GM12878 (cell line): ENCODE measurements around the gene COMT. TPM values are rescaled to one million over a fixed set of nuclear protein-coding genes. Genes with fewer than 3 reads are reported as not detected.

Experiments
- BCL11A ChIP-seq: IDR thresholded peaks from 2 replicates; pipeline ENCODE4 v1.6.1; 2011; ENCODE audit warnings: low read depth, low read length
- CHD2 ChIP-seq: IDR thresholded peaks from 2 replicates; pipeline ENCODE4 v1.6.1; 2011; ENCODE audit warnings: low read depth, low read length, improper control_type of control experiment, borderline replicate concordance
- CREM ChIP-seq: IDR thresholded peaks from 2 replicates; pipeline ENCODE4 v1.6.1; 2014; ENCODE audit warnings: antibody characterized with exemption, low read depth
- DPF2 ChIP-seq: fragments of 450-650 bp; IDR thresholded peaks from 2 replicates; pipeline ENCODE4 v1.6.1; 2017; ENCODE audit warnings: mild to moderate bottlenecking
- ETV6 ChIP-seq, 2 experiments: fragments of 450-650 bp in 1 of 2; IDR thresholded peaks in 1 of 2; conservative IDR thresholded peaks in 1 of 2; 2 replicates each; pipeline ENCODE4 v1.6.1; 2014; ENCODE audit warnings: antibody characterized with exemption in 1 of 2, borderline replicate concordance in 1 of 2, low read depth in 1 of 2, mild to moderate bottlenecking in 1 of 2, moderate library complexity in 1 of 2
- HCFC1 ChIP-seq: fragments of 150-350 bp; IDR thresholded peaks from 2 replicates; pipeline ENCODE4 v1.6.1; 2014; ENCODE audit warnings: low read length
- JUNB ChIP-seq: IDR thresholded peaks from 2 replicates; pipeline ENCODE4 v1.6.1; 2016; ENCODE audit warnings: antibody characterized with exemption, mild to moderate bottlenecking
- JUND ChIP-seq: IDR thresholded peaks from 2 replicates; pipeline ENCODE4 v1.6.1; 2012; ENCODE audit warnings: low read depth, mild to moderate bottlenecking, low read length, improper control_type of control experiment, moderate library complexity
- KLF5 ChIP-seq: fragments of 450-650 bp; IDR thresholded peaks from 2 replicates; pipeline ENCODE4 v1.6.1; 2014; ENCODE audit warnings: mild to moderate bottlenecking; ENCODE audit not compliant: partially characterized antibody
- POLR2AphosphoS5 ChIP-seq: IDR thresholded peaks from 2 replicates; pipeline ENCODE4 v1.6.1; 2011; ENCODE audit warnings: mild to moderate bottlenecking, low read length, inconsistent platforms
- POU2F2 ChIP-seq: IDR thresholded peaks from 3 replicates; pipeline ENCODE4 v1.6.1; 2011; ENCODE audit warnings: low read depth, mild to moderate bottlenecking, low read length, borderline replicate concordance
- SRF ChIP-seq, 2 experiments: IDR thresholded peaks; 2 replicates each; pipeline ENCODE4 v1.6.1; 2011; ENCODE audit warnings: low read depth in 2 of 2, low read length in 2 of 2, mild to moderate bottlenecking in 1 of 2, moderate library complexity in 1 of 2
- TCF3 ChIP-seq: IDR thresholded peaks from 2 replicates; pipeline ENCODE4 v1.6.1; 2012; ENCODE audit warnings: low read depth, mild to moderate bottlenecking, low read length, borderline replicate concordance; ENCODE audit not compliant: insufficient read depth
- YY1 ChIP-seq: IDR thresholded peaks from 2 replicates; pipeline ENCODE4 v1.6.1; 2011; ENCODE audit warnings: low read depth, mild to moderate bottlenecking, low read length
- polyA plus RNA-seq, 11 experiments: library from polyadenylated mRNA; depleted of rRNA in 4 of 11; unstranded in 6 of 11; stranded (reverse) in 5 of 11; fragments of >200 nt; fragmentation: Nextera tagmentation in 4 of 11; fragmentation: Illumina TruSeq in 1 of 11; extraction: Ambion mirVana in 4 of 11; extraction: Trizol in 1 of 11; gene quantifications; 1 replicate in 1 of 11; 2 replicates in 10 of 11; pipeline versions ENCODE4 v1.2.1 to v1.2.3, GENCODE V29; 2011 to 2016; ENCODE audit warnings: inconsistent platforms in 2 of 11, missing spikeins in 2 of 11, low read depth in 1 of 11
- total RNA-seq, 4 experiments: library from RNA; depleted of rRNA in 3 of 4; stranded (reverse); fragments of >200 nt in 3 of 4; fragmentation: Illumina TruSeq in 1 of 4; extraction: Trizol in 1 of 4; gene quantifications; 2 replicates each; pipeline versions ENCODE4 v1.2.1 to v1.2.3, GENCODE V29; 2013 to 2021
- TF ChIP-seq, protein P1 (sequence below): fragments of 450-650 bp; IDR thresholded peaks from 2 replicates; pipeline ENCODE4 v1.6.1; 2017; ENCODE audit warnings: mild to moderate bottlenecking, low read depth, inconsistent platforms; ENCODE audit not compliant: poor library complexity, severe bottlenecking
- TF ChIP-seq, protein P2 (sequence below): fragments of 450-650 bp; IDR thresholded peaks from 2 replicates; pipeline ENCODE4 v1.6.1; 2016; ENCODE audit warnings: mild to moderate bottlenecking
- TF ChIP-seq, protein P3 (sequence below): fragments of 450-650 bp; IDR thresholded peaks from 2 replicates; pipeline ENCODE4 v1.6.1; 2017; ENCODE audit warnings: mild to moderate bottlenecking, moderate library complexity
- TF ChIP-seq, protein P4 (sequence below): fragments of 450-650 bp; formaldehyde crosslinking; IDR thresholded peaks from 2 replicates; pipeline ENCODE4 v1.4.0; 2020; ENCODE audit warnings: mild to moderate bottlenecking, moderate library complexity

COMT gene
- total and polyA plus RNA-seq, 10 of the 15 experiments (the other 5 are each of a cell fraction or from before 2014, with no cell fraction given): 4.5 to 152 (median 66.1) TPM

DNA sequence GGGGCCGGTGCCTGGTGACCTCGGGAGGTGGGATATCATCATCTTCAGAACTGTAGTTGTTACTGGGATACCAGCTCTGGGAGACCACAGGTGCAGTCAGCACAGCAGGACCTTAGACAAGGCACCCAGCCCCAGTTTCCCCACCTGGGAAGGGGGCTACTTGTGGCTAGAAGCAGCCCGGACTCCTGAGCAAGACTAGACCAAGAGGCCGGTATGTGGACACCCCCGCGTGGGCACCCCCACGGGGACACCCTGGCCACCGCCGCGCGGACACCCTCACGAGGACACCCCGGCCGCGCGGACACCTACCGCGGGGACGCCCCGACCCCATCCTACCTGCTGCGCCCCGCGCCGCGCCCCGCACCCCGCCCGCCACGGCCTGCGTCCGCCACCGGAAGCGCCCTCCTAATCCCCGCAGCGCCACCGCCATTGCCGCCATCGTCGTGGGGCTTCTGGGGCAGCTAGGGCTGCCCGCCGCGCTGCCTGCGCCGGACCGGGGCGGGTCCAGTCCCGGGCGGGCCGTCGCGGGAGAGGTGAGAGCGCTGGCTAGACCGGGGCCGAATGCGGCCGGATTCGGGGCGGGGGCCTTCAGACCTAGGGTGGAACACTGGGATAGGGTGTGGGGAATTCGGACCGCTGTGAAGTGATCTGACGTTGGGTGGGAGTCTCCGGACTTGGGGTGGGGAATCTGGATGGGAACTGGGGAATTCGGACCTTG, at the start of gene COMT, which contains the start of gene TXNRD2 (continued):
- TF ChIP-seq, protein P1, sequence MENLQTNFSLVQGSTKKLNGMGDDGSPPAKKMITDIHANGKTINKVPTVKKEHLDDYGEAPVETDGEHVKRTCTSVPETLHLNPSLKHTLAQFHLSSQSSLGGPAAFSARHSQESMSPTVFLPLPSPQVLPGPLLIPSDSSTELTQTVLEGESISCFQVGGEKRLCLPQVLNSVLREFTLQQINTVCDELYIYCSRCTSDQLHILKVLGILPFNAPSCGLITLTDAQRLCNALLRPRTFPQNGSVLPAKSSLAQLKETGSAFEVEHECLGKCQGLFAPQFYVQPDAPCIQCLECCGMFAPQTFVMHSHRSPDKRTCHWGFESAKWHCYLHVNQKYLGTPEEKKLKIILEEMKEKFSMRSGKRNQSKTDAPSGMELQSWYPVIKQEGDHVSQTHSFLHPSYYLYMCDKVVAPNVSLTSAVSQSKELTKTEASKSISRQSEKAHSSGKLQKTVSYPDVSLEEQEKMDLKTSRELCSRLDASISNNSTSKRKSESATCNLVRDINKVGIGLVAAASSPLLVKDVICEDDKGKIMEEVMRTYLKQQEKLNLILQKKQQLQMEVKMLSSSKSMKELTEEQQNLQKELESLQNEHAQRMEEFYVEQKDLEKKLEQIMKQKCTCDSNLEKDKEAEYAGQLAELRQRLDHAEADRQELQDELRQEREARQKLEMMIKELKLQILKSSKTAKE: no peak
- TF ChIP-seq ETV6 (conservative IDR thresholded peaks at IDR 0.05 in 1 of 2, IDR thresholded peaks at IDR 0.05 in 1 of 2; ENCODE audit: borderline replicate concordance in 1 of 2, low read depth in 1 of 2) (no peak), BCL11A (no peak), YY1 (peak; percentile 97), KLF5 (no peak), JUND (no peak), DPF2 (0 out of 2 replicates have a peak, but pooled peaks have one; percentile 4), JUNB (no peak), CREM (no peak), POLR2AphosphoS5 (peak; percentile 48; the same call in 1 of the 2 replicates), TCF3 (0 out of 2 replicates have a peak, but pooled peaks have one; percentile 21), SRF (IDR thresholded peaks at IDR 0.05; ENCODE audit: low read depth in 2 of 2, low read length in 2 of 2) (peak; percentile 63 to 65; a peak in 1 of 4 replicates), CHD2 (no peak), HCFC1 (0 out of 2 replicates have a peak, but pooled peaks have one; percentile 34), POU2F2 (peak; percentile 75; the same call in 1 of the 3 replicates)
- TF ChIP-seq, protein P2, sequence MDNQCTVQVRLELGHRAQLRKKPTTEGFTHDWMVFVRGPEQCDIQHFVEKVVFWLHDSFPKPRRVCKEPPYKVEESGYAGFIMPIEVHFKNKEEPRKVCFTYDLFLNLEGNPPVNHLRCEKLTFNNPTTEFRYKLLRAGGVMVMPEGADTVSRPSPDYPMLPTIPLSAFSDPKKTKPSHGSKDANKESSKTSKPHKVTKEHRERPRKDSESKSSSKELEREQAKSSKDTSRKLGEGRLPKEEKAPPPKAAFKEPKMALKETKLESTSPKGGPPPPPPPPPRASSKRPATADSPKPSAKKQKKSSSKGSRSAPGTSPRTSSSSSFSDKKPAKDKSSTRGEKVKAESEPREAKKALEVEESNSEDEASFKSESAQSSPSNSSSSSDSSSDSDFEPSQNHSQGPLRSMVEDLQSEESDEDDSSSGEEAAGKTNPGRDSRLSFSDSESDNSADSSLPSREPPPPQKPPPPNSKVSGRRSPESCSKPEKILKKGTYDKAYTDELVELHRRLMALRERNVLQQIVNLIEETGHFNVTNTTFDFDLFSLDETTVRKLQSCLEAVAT: no peak
- TF ChIP-seq, protein P3, sequence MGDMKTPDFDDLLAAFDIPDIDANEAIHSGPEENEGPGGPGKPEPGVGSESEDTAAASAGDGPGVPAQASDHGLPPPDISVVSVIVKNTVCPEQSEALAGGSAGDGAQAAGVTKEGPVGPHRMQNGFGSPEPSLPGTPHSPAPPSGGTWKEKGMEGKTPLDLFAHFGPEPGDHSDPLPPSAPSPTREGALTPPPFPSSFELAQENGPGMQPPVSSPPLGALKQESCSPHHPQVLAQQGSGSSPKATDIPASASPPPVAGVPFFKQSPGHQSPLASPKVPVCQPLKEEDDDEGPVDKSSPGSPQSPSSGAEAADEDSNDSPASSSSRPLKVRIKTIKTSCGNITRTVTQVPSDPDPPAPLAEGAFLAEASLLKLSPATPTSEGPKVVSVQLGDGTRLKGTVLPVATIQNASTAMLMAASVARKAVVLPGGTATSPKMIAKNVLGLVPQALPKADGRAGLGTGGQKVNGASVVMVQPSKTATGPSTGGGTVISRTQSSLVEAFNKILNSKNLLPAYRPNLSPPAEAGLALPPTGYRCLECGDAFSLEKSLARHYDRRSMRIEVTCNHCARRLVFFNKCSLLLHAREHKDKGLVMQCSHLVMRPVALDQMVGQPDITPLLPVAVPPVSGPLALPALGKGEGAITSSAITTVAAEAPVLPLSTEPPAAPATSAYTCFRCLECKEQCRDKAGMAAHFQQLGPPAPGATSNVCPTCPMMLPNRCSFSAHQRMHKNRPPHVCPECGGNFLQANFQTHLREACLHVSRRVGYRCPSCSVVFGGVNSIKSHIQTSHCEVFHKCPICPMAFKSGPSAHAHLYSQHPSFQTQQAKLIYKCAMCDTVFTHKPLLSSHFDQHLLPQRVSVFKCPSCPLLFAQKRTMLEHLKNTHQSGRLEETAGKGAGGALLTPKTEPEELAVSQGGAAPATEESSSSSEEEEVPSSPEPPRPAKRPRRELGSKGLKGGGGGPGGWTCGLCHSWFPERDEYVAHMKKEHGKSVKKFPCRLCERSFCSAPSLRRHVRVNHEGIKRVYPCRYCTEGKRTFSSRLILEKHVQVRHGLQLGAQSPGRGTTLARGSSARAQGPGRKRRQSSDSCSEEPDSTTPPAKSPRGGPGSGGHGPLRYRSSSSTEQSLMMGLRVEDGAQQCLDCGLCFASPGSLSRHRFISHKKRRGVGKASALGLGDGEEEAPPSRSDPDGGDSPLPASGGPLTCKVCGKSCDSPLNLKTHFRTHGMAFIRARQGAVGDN: peak; percentile 42; the same call in 1 of the 2 replicates
- TF ChIP-seq, protein P4, sequence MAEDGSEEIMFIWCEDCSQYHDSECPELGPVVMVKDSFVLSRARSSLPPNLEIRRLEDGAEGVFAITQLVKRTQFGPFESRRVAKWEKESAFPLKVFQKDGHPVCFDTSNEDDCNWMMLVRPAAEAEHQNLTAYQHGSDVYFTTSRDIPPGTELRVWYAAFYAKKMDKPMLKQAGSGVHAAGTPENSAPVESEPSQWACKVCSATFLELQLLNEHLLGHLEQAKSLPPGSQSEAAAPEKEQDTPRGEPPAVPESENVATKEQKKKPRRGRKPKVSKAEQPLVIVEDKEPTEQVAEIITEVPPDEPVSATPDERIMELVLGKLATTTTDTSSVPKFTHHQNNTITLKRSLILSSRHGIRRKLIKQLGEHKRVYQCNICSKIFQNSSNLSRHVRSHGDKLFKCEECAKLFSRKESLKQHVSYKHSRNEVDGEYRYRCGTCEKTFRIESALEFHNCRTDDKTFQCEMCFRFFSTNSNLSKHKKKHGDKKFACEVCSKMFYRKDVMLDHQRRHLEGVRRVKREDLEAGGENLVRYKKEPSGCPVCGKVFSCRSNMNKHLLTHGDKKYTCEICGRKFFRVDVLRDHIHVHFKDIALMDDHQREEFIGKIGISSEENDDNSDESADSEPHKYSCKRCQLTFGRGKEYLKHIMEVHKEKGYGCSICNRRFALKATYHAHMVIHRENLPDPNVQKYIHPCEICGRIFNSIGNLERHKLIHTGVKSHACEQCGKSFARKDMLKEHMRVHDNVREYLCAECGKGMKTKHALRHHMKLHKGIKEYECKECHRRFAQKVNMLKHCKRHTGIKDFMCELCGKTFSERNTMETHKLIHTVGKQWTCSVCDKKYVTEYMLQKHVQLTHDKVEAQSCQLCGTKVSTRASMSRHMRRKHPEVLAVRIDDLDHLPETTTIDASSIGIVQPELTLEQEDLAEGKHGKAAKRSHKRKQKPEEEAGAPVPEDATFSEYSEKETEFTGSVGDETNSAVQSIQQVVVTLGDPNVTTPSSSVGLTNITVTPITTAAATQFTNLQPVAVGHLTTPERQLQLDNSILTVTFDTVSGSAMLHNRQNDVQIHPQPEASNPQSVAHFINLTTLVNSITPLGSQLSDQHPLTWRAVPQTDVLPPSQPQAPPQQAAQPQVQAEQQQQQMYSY (CRISPR knock-in tag): no peak
